H1 (cell line): ENCODE data around the gene TTC28.

Experiments
- ATF2 ChIP-seq: IDR thresholded peaks from 2 replicates; pipeline ENCODE4 v1.6.1; 2012; ENCODE audit warnings: low read length, inconsistent platforms
- CTCF ChIP-seq, 3 experiments: IDR thresholded peaks; 1 replicate in 2 of 3; 2 replicates in 1 of 3; pipeline versions ENCODE4 v1.5.1 to v1.6.1; 2011; ENCODE audit warnings: low read length in 3 of 3, mild to moderate bottlenecking in 3 of 3, inconsistent platforms in 2 of 3, low read depth in 1 of 3, moderate library complexity in 1 of 3; ENCODE audit not compliant: insufficient read depth in 1 of 3; ENCODE audit errors: control extremely low read depth in 1 of 3
- EZH2 ChIP-seq: fragments of 200-600 bp; sonication (generic); IDR thresholded peaks from 2 replicates; pipeline ENCODE4 v1.7.1; 2012; ENCODE audit warnings: low read depth, mild to moderate bottlenecking, moderate library complexity, low read length, inconsistent platforms; ENCODE audit not compliant: severe bottlenecking
- FOSL1 ChIP-seq: IDR thresholded peaks from 2 replicates; pipeline ENCODE4 v1.6.1; 2011; ENCODE audit warnings: mild to moderate bottlenecking, low read depth, low read length, moderate library complexity; ENCODE audit not compliant: insufficient read depth
- POLR2A ChIP-seq, 2 experiments: IDR thresholded peaks; 1 replicate in 1 of 2; 2 replicates in 1 of 2; pipeline ENCODE4 v1.6.1; 2011; ENCODE audit warnings: low read depth in 2 of 2, low read length in 2 of 2, mild to moderate bottlenecking in 2 of 2; ENCODE audit errors: control extremely low read depth in 1 of 2
- POLR2AphosphoS5 ChIP-seq: IDR thresholded peaks from 2 replicates; pipeline ENCODE4 v1.6.1; 2011; ENCODE audit warnings: low read depth, low read length
- RAD21 ChIP-seq, 2 experiments: IDR thresholded peaks in 1 of 2; conservative IDR thresholded peaks in 1 of 2; 2 replicates each; pipeline ENCODE4 v1.6.1; 2011; ENCODE audit warnings: low read depth in 2 of 2, low read length in 2 of 2, improper control_type of control experiment in 1 of 2, inconsistent platforms in 1 of 2, mild to moderate bottlenecking in 1 of 2, moderate library complexity in 1 of 2
- RNF2 ChIP-seq: fragments of 200-900, 300-1000 bp; sonication (generic); IDR thresholded peaks from 2 replicates; pipeline ENCODE4 v1.7.1; 2016; ENCODE audit warnings: borderline replicate concordance, low read depth, mild to moderate bottlenecking, antibody characterized with exemption, low read length; ENCODE audit not compliant: poor library complexity, severe bottlenecking; ENCODE audit errors: missing control alignments
- SP2 ChIP-seq: IDR thresholded peaks from 2 replicates; pipeline ENCODE4 v1.6.1; 2012; ENCODE audit warnings: mild to moderate bottlenecking, low read length, inconsistent platforms
- SRF ChIP-seq: IDR thresholded peaks from 2 replicates; pipeline ENCODE4 v1.6.1; 2011; ENCODE audit warnings: mild to moderate bottlenecking, low read depth, low read length, moderate library complexity
- YY1 ChIP-seq: IDR thresholded peaks from 2 replicates; pipeline ENCODE4 v1.6.1; 2011; ENCODE audit warnings: low read depth, mild to moderate bottlenecking, low read length

- TF ChIP-seq EZH2 (no peak), CTCF (IDR thresholded peaks at IDR 0.05; ENCODE audit: control extremely low read depth in 1 of 3, insufficient read depth in 1 of 3, low read depth in 1 of 3, low read length in 3 of 3) (no peak), FOSL1 (no peak), YY1 (no peak), SRF (no peak), POLR2AphosphoS5 (no peak), POLR2A (IDR thresholded peaks at IDR 0.05; ENCODE audit: control extremely low read depth in 1 of 2, low read depth in 2 of 2, low read length in 2 of 2) (no peak), RNF2 (no peak), RAD21 (IDR thresholded peaks at IDR 0.05 in 1 of 2, conservative IDR thresholded peaks at IDR 0.05 in 1 of 2; ENCODE audit: low read depth in 2 of 2, low read length in 2 of 2) (no peak), ATF2 (no peak), SP2 (no peak)
Observed at GRCh38 chr22:28710576-28711191, 31.0 kb upstream of the TTC28 start.
